Glomerular endothelial cell (primary cell): Measurements from ENCODE around the gene WIPF1. TPM values are rescaled to one million over a fixed set of nuclear protein-coding genes. Genes with fewer than 3 reads are reported as not detected.

Source experiments
- total RNA-seq: library from RNA; depleted of rRNA; stranded (reverse); fragments of >200 nt; gene quantifications from 2 replicates; pipeline ENCODE4 v1.2.3, GENCODE V29; 2015

The WIPF1 gene
- total RNA-seq, 1 donor from 2014 or later = 35.2 TPM

Other genes starting within 250 kb of the WIPF1 start
- gene SCRN3, start 202.1 kb downstream of the WIPF1 start, total RNA-seq = 16.6 and 17.6 TPM in 2 replicates
- gene GPR155, start 110.8 kb downstream of the WIPF1 start, total RNA-seq = 2.5 and 3.8 TPM in 2 replicates
- 1.9 and 21.1 TPM in 2 replicates for gene CHRNA1, start 166.7 kb upstream of the WIPF1 start, total RNA-seq